Panc1 (cell line): Measurements from ENCODE around the gene SLC31A2. TPM values are rescaled to one million over a fixed set of nuclear protein-coding genes. Genes with fewer than 3 reads are reported as not detected.

Source experiments
- ATAC-seq: fragments of 200-7000 bp; cut with Tn5 transposase; 2 replicates; pipeline ENCODE4 v1.9.1; 2020; ENCODE audit warnings: mild to moderate bottlenecking, moderate library complexity
- BruUV-seq: library from RNA; stranded (reverse); fragments of 400-500 nt; replicated peaks from 2 replicates; lab custom pipeline; 2021; lab: Mats Ljungman, UMichigan
- CTCF ChIA-PET: fragments of 300-600 bp; sonication (Branson Sonifier 250); formaldehyde crosslinking; loops from one replicate; lab custom pipeline; 2022; ENCODE audit warnings: antibody characterized with exemption; lab: Charles Lee
- POLR2A ChIA-PET: fragments of 300-600 bp; sonication (Branson Sonifier 250); formaldehyde crosslinking; loops from one replicate; lab custom pipeline; 2022; ENCODE audit warnings: antibody characterized with exemption; lab: Charles Lee
- DNase-seq: peaks from one replicate; pipeline ENCODE4 v3.0.0-alpha.2; 2010; ENCODE audit warnings: low read depth, low spot score
- H3K27ac ChIP-seq: 2 replicates; pipeline ENCODE4 v1.5.1; 2011; ENCODE audit warnings: mild to moderate bottlenecking, low read length, inconsistent platforms
- H3K27me3 ChIP-seq: fragments of 200-500 bp; sonication (Bioruptor generic); 2 replicates; pipeline ENCODE4 v1.6.0; 2014; ENCODE audit warnings: low read length, inconsistent platforms; ENCODE audit not compliant: control insufficient read depth, insufficient read depth
- H3K36me3 ChIP-seq: fragments of 200-500 bp; sonication (Bioruptor generic); 2 replicates; pipeline ENCODE4 v1.5.1; 2014; ENCODE audit warnings: inconsistent platforms, mild to moderate bottlenecking, low read length, moderate library complexity; ENCODE audit not compliant: control insufficient read depth, insufficient read depth
- H3K4me1 ChIP-seq: 2 replicates; pipeline ENCODE4 v1.5.1; 2011; ENCODE audit warnings: inconsistent platforms, mild to moderate bottlenecking, low read length, moderate library complexity; ENCODE audit not compliant: control insufficient read depth, insufficient read depth
- H3K4me3 ChIP-seq, 2 experiments: 2 replicates each; pipeline ENCODE4 v1.5.1; 2011 to 2012; ENCODE audit warnings: low read depth in 2 of 2, low read length in 2 of 2, mild to moderate bottlenecking in 2 of 2, inconsistent platforms in 1 of 2, moderate library complexity in 1 of 2
- H3K9me3 ChIP-seq: fragments of 200-500 bp; sonication (Bioruptor generic); 2 replicates; pipeline ENCODE4 v1.5.1; 2014; ENCODE audit warnings: low read depth, mild to moderate bottlenecking, inconsistent platforms, low read length, moderate library complexity; ENCODE audit not compliant: control insufficient read depth, insufficient read depth
- POLR2AphosphoS5 ChIP-seq: IDR thresholded peaks from 2 replicates; pipeline ENCODE4 v1.6.1; 2012; ENCODE audit warnings: mild to moderate bottlenecking, low read depth, low read length, moderate library complexity
- SIN3A ChIP-seq: IDR thresholded peaks from 2 replicates; pipeline ENCODE4 v1.6.1; 2012; ENCODE audit warnings: low read depth, mild to moderate bottlenecking, low read length, moderate library complexity, borderline replicate concordance; ENCODE audit not compliant: insufficient read depth
- TCF7L2 ChIP-seq: IDR thresholded peaks from 2 replicates; pipeline ENCODE4 v1.6.1; 2011; ENCODE audit warnings: mild to moderate bottlenecking, low read depth, low read length, inconsistent platforms
- in situ Hi-C: cut with HindIII; loops from 2 replicates; pipeline ENCODE4 v1.10.0; 2016; ENCODE audit warnings: low sequenced_read_pairs, low pct_unique_long_range_greater_than_20kb
- intact Hi-C: fragments of 100-400 bp; cut with micrococcal nuclease; formaldehyde crosslinking; loops from one replicate; pipeline ENCODE4 v1.10.0; 2022; ENCODE audit not compliant: unreplicated experiment
- total RNA-seq: library from RNA; stranded (reverse); gene quantifications from one replicate; pipeline ENCODE4 v1.2.1, GENCODE V29; 2021; ENCODE audit not compliant: unreplicated experiment
- TF ChIP-seq, protein P1 (sequence below), 2 experiments: IDR thresholded peaks; 2 replicates each; pipeline ENCODE4 v1.6.1; 2011 to 2012; ENCODE audit warnings: low read depth in 2 of 2, control low read depth in 1 of 2, low read length in 1 of 2, mild to moderate bottlenecking in 1 of 2, moderate library complexity in 1 of 2; ENCODE audit not compliant: insufficient read depth in 1 of 2
- TF ChIP-seq, protein P2 (sequence below): fragments of 450-650 bp; IDR thresholded peaks from 2 replicates; pipeline ENCODE4 v1.5.1; 2017; ENCODE audit warnings: mild to moderate bottlenecking

SLC31A2 gene
- total RNA-seq, 1 experiment from 2014 or later: 5.3 TPM

DNA sequence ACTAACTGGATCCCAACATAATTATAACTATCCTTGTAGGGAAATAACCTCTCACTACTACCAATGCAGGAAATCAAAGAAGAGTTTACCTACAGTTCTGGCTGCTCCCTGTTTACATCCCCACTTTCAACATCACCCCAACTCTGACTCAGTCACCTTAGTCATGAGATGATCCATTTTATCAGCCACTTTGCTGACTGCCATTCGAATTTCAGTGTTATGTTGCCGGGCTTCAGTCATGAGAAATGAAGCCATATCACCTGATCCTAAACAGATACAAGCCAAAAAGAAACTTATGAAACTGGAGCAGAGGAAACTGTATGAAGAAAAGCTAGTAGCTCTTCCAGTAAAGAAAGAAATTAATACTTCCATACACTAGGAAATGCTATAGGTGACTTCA is 33.7 kb downstream of the SLC31A2 start:
- CTCF ChIA-PET: no interaction called here

DNA sequence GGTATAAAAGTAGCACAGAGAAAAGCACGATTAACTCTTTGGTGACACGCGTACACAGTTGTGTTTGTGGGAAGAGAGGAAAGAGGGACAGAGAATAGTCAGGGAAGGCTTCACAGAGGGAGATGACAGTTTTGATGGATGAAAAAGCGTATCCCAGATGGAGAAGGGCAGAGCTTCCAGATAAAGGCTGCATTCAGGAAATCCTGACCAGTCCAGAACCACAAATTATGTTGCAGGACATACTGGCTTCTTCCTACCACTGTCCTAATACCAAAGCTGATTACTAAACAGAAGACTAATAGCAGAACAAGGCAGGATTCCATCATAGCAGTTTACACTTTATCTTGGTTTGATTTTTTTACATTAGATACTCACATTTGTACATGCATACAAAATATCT is 34.5 kb downstream of the SLC31A2 start:
- in situ Hi-C loops (no loop called here), intact Hi-C loops (no loop called here)
- TF ChIP-seq, protein P1, sequence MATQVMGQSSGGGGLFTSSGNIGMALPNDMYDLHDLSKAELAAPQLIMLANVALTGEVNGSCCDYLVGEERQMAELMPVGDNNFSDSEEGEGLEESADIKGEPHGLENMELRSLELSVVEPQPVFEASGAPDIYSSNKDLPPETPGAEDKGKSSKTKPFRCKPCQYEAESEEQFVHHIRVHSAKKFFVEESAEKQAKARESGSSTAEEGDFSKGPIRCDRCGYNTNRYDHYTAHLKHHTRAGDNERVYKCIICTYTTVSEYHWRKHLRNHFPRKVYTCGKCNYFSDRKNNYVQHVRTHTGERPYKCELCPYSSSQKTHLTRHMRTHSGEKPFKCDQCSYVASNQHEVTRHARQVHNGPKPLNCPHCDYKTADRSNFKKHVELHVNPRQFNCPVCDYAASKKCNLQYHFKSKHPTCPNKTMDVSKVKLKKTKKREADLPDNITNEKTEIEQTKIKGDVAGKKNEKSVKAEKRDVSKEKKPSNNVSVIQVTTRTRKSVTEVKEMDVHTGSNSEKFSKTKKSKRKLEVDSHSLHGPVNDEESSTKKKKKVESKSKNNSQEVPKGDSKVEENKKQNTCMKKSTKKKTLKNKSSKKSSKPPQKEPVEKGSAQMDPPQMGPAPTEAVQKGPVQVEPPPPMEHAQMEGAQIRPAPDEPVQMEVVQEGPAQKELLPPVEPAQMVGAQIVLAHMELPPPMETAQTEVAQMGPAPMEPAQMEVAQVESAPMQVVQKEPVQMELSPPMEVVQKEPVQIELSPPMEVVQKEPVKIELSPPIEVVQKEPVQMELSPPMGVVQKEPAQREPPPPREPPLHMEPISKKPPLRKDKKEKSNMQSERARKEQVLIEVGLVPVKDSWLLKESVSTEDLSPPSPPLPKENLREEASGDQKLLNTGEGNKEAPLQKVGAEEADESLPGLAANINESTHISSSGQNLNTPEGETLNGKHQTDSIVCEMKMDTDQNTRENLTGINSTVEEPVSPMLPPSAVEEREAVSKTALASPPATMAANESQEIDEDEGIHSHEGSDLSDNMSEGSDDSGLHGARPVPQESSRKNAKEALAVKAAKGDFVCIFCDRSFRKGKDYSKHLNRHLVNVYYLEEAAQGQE (IDR thresholded peaks at IDR 0.05; ENCODE audit: insufficient read depth in 1 of 2, low read depth in 2 of 2, low read length in 1 of 2): no peak
- TF ChIP-seq POLR2AphosphoS5 (no peak), TCF7L2 (no peak), SIN3A (no peak)
- TF ChIP-seq, protein P2, sequence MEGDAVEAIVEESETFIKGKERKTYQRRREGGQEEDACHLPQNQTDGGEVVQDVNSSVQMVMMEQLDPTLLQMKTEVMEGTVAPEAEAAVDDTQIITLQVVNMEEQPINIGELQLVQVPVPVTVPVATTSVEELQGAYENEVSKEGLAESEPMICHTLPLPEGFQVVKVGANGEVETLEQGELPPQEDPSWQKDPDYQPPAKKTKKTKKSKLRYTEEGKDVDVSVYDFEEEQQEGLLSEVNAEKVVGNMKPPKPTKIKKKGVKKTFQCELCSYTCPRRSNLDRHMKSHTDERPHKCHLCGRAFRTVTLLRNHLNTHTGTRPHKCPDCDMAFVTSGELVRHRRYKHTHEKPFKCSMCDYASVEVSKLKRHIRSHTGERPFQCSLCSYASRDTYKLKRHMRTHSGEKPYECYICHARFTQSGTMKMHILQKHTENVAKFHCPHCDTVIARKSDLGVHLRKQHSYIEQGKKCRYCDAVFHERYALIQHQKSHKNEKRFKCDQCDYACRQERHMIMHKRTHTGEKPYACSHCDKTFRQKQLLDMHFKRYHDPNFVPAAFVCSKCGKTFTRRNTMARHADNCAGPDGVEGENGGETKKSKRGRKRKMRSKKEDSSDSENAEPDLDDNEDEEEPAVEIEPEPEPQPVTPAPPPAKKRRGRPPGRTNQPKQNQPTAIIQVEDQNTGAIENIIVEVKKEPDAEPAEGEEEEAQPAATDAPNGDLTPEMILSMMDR: no peak
- Histone ChIP-seq H3K27me3 (no peaks in the 10 kb centered on the region), H3K27ac (no peak overlapping the region), H3K4me1 (no peaks in the 10 kb centered on the region), H3K36me3 (peaks cover 11% of the 10 kb centered on the region), H3K9me3 (no peaks in the 10 kb centered on the region), H3K4me3 (no peak overlapping the region)
- no peak for DNase-seq
- no peak for ATAC-seq
- ChIA-PET POLR2A (no interaction called here), CTCF (no interaction called here)
- no TSS peak for BruUV-seq

More for the DNA sequence above, 33.7 kb downstream of the SLC31A2 start:
- Histone ChIP-seq H3K27ac (no peak overlapping the region), H3K4me1 (no peaks in the 10 kb centered on the region), H3K36me3 (peaks cover 8% of the 10 kb centered on the region), H3K4me3 (no peak overlapping the region), H3K27me3 (no peaks in the 10 kb centered on the region), H3K9me3 (no peaks in the 10 kb centered on the region)
- DNase-seq (no peak), ATAC-seq (no peak)
- TF ChIP-seq TCF7L2 (no peak), POLR2AphosphoS5 (no peak), SIN3A (no peak)
- TF ChIP-seq, protein P2: no peak
- TF ChIP-seq, protein P1 (IDR thresholded peaks at IDR 0.05; ENCODE audit: insufficient read depth in 1 of 2, low read depth in 2 of 2, low read length in 1 of 2): no peak
- POLR2A ChIA-PET: no interaction called here
- in situ Hi-C loops: no loop called here
- no TSS peak for BruUV-seq
- intact Hi-C loops: no loop called here
